HEK293 (cell line): ENCODE results near the gene TSEN2.

ENCODE experiments used
- HOXC10 ChIP-seq: sonication (generic); formaldehyde crosslinking; IDR thresholded peaks from 2 replicates; pipeline ENCODE4 v1.8.1; 2023; ENCODE audit warnings: mild to moderate bottlenecking, missing genetic modification reagents
- MZF1 ChIP-seq: fragments of 450-650 bp; formaldehyde crosslinking; IDR thresholded peaks from 2 replicates; pipeline ENCODE4 v1.5.1; 2017; ENCODE audit warnings: missing biosample characterization, missing genetic modification characterization, borderline replicate concordance
- OSR2 ChIP-seq: fragments of 450-650 bp; formaldehyde crosslinking; IDR thresholded peaks from 2 replicates; pipeline ENCODE4 v1.5.1; 2016; ENCODE audit warnings: missing biosample characterization, missing genetic modification characterization
- PATZ1 ChIP-seq: fragments of 450-650 bp; formaldehyde crosslinking; IDR thresholded peaks from 2 replicates; pipeline ENCODE4 v1.5.1; 2016; ENCODE audit warnings: missing biosample characterization, missing genetic modification characterization
- PRDM10 ChIP-seq: fragments of 450-650 bp; formaldehyde crosslinking; IDR thresholded peaks from 2 replicates; pipeline ENCODE4 v1.5.1; 2016; ENCODE audit warnings: missing biosample characterization, missing genetic modification characterization
- REPIN1 ChIP-seq: fragments of 450-650 bp; formaldehyde crosslinking; IDR thresholded peaks from 2 replicates; pipeline ENCODE4 v1.5.1; 2017; ENCODE audit warnings: missing biosample characterization, missing genetic modification characterization, low read depth
- REST ChIP-seq: fragments of 450-650 bp; formaldehyde crosslinking; IDR thresholded peaks from 2 replicates; pipeline ENCODE4 v1.5.1; 2016; ENCODE audit warnings: missing biosample characterization, missing genetic modification characterization
- SCRT1 ChIP-seq: fragments of 450-650 bp; formaldehyde crosslinking; IDR thresholded peaks from 2 replicates; pipeline ENCODE4 v1.5.1; 2016; ENCODE audit warnings: missing biosample characterization, missing genetic modification characterization, borderline replicate concordance
- SP7 ChIP-seq: fragments of 450-650 bp; formaldehyde crosslinking; IDR thresholded peaks from 2 replicates; pipeline ENCODE4 v1.5.1; 2016; ENCODE audit warnings: missing biosample characterization, missing genetic modification characterization
- TRIM28 ChIP-seq: IDR thresholded peaks from 2 replicates; pipeline ENCODE4 v1.6.1; 2011; ENCODE audit warnings: low read length, control low read depth, borderline replicate concordance
- TSHZ1 ChIP-seq: fragments of 450-650 bp; formaldehyde crosslinking; IDR thresholded peaks from 2 replicates; pipeline ENCODE4 v1.5.1; 2016; ENCODE audit warnings: missing biosample characterization, missing genetic modification characterization, borderline replicate concordance
- ZBTB6 ChIP-seq: fragments of 450-650 bp; formaldehyde crosslinking; IDR thresholded peaks from 2 replicates; pipeline ENCODE4 v1.5.1; 2017; ENCODE audit warnings: missing biosample characterization, missing genetic modification characterization
- ZIC2 ChIP-seq: fragments of 450-650 bp; formaldehyde crosslinking; IDR thresholded peaks from 2 replicates; pipeline ENCODE4 v1.5.1; 2016; ENCODE audit warnings: missing biosample characterization, missing genetic modification characterization
- ZNF23 ChIP-seq: fragments of 450-650 bp; formaldehyde crosslinking; IDR thresholded peaks from 2 replicates; pipeline ENCODE4 v1.5.1; 2016; ENCODE audit warnings: missing biosample characterization, missing genetic modification characterization, borderline replicate concordance
- ZNF24 ChIP-seq: fragments of 450-650 bp; formaldehyde crosslinking; IDR thresholded peaks from 2 replicates; pipeline ENCODE4 v1.5.1; 2016; ENCODE audit warnings: missing biosample characterization, missing genetic modification characterization
- ZNF302 ChIP-seq: fragments of 450-650 bp; formaldehyde crosslinking; IDR thresholded peaks from 2 replicates; pipeline ENCODE4 v1.5.1; 2016; ENCODE audit warnings: missing biosample characterization, missing genetic modification characterization, low read depth
- ZNF362 ChIP-seq: fragments of 450-650 bp; formaldehyde crosslinking; IDR thresholded peaks from 2 replicates; pipeline ENCODE4 v1.5.1; 2016; ENCODE audit warnings: missing biosample characterization, missing genetic modification characterization
- ZNF366 ChIP-seq: fragments of 450-650 bp; formaldehyde crosslinking; conservative IDR thresholded peaks from 2 replicates; pipeline ENCODE4 v1.5.1; 2016; ENCODE audit warnings: missing biosample characterization, missing genetic modification characterization
- ZNF521 ChIP-seq: fragments of 450-650 bp; formaldehyde crosslinking; IDR thresholded peaks from 2 replicates; pipeline ENCODE4 v1.5.1; 2017; ENCODE audit warnings: missing biosample characterization, mild to moderate bottlenecking, missing genetic modification characterization
- ZNF600 ChIP-seq: fragments of 450-650 bp; formaldehyde crosslinking; IDR thresholded peaks from 2 replicates; pipeline ENCODE4 v1.5.1; 2016; ENCODE audit warnings: missing biosample characterization, missing genetic modification characterization
- ZNF670 ChIP-seq: fragments of 450-650 bp; formaldehyde crosslinking; IDR thresholded peaks from 2 replicates; pipeline ENCODE4 v1.5.1; 2016; ENCODE audit warnings: missing biosample characterization, missing genetic modification characterization, low read depth
- ZNF692 ChIP-seq: fragments of 450-650 bp; formaldehyde crosslinking; IDR thresholded peaks from 2 replicates; pipeline ENCODE4 v1.5.1; 2016; ENCODE audit warnings: missing biosample characterization, missing genetic modification characterization
- ZNF747 ChIP-seq: fragments of 450-650 bp; formaldehyde crosslinking; IDR thresholded peaks from 2 replicates; pipeline ENCODE4 v1.5.1; 2016; ENCODE audit warnings: missing biosample characterization, missing genetic modification characterization
- ZNF843 ChIP-seq: fragments of 450-650 bp; formaldehyde crosslinking; IDR thresholded peaks from 2 replicates; pipeline ENCODE4 v1.5.1; 2016; ENCODE audit warnings: missing biosample characterization, missing genetic modification characterization

The TSEN2 gene

GRCh38 chr3:12471241-12471640 lies 13.0 kb upstream of the TSEN2 start (continued):
- TF ChIP-seq PRDM10 (tag by site-specific recombination) (peak; percentile 54), ZNF692 (tag by site-specific recombination) (0 out of 2 replicates have a peak, but pooled peaks have one; percentile 23), ZNF24 (tag by site-specific recombination) (no peak; the same call in 1 of the 2 replicates), OSR2 (no peak), SP7 (tag by site-specific recombination) (peak; percentile 84), ZIC2 (peak; percentile 79), ZNF366 (tag by site-specific recombination) (peak; percentile 40; the same call in 1 of the 2 replicates), ZNF747 (no peak), ZNF670 (tag by site-specific recombination) (no peak), HOXC10 (CRISPR knock-in tag) (no peak), ZNF600 (tag by site-specific recombination) (peak; percentile 73), ZNF521 (tag by site-specific recombination) (no peak), TSHZ1 (no peak; the same call in 1 of the 2 replicates), TRIM28 (no peak), PATZ1 (no peak), ZNF843 (no peak; the same call in 1 of the 2 replicates), ZBTB6 (tag by site-specific recombination) (no peak), MZF1 (tag by site-specific recombination) (no peak), ZNF302 (tag by site-specific recombination) (no peak), ZNF362 (no peak), SCRT1 (tag by site-specific recombination) (peak; percentile 27; the same call in 1 of the 2 replicates), ZNF23 (no peak), REST (tag by site-specific recombination) (peak; percentile 86), REPIN1 (tag by site-specific recombination) (no peak)
